Stomach (tissue), 4 donors: ENCODE data around the gene ZCWPW2.

Experiments used
- CTCF ChIP-seq, 7 experiments: fragments of 450-650 bp in 4 of 7; fragments of 200-600 bp in 3 of 7; sonication (generic) in 3 of 7; IDR thresholded peaks; one replicate each; pipeline ENCODE4 v1.5.1; 2016 to 2019; ENCODE audit warnings: antibody characterized with exemption in 7 of 7, control low read depth in 2 of 7, mild to moderate bottlenecking in 1 of 7
- EP300 ChIP-seq: sonication (generic); formaldehyde crosslinking; IDR thresholded peaks from one replicate; pipeline ENCODE4 v1.6.1; 2017; ENCODE audit warnings: antibody characterized with exemption
- POLR2A ChIP-seq, 4 donors: fragments of 450-650 bp; IDR thresholded peaks; one replicate each; pipeline ENCODE4 v1.6.1; 2016; ENCODE audit warnings: antibody characterized with exemption in 4 of 4, control low read depth in 2 of 4, mild to moderate bottlenecking in 1 of 4, moderate library complexity in 1 of 4
- POLR2AphosphoS5 ChIP-seq, 3 donors: sonication (generic); formaldehyde crosslinking; IDR thresholded peaks; one replicate each; pipeline ENCODE4 v1.6.1; 2016; ENCODE audit warnings: antibody characterized with exemption in 3 of 3

GRCh38 chr3:28553175-28553574 lies 204.7 kb downstream of the ZCWPW2 start:
- TF ChIP-seq CTCF (IDR thresholded peaks at IDR 0.05) (no peak), EP300 (no peak), POLR2A (IDR thresholded peaks at IDR 0.05) (no peak), POLR2AphosphoS5 (IDR thresholded peaks at IDR 0.05) (no peak)
